HepG2 (cell line): ENCODE data around the gene VARS1. TPM values are rescaled to one million over a fixed set of nuclear protein-coding genes. Genes with fewer than 3 reads are reported as not detected.
A peak's percentile ranks its signal among the peaks of the same experiment; 100 is the strongest.

ENCODE experiments used
- AKAP8 ChIP-seq: sonication (generic); formaldehyde crosslinking; IDR thresholded peaks from 2 replicates; pipeline ENCODE4 v1.5.1; 2020; ENCODE audit warnings: mild to moderate bottlenecking, missing genetic modification reagents
- DMAP1 ChIP-seq: IDR thresholded peaks from 2 replicates; pipeline ENCODE4 v1.6.1; 2016
- GTF2F1 ChIP-seq: fragments of 150-350 bp; IDR thresholded peaks from 2 replicates; pipeline ENCODE4 v1.6.1; 2014; ENCODE audit warnings: low read length
- POGZ ChIP-seq: sonication (generic); formaldehyde crosslinking; IDR thresholded peaks from 2 replicates; pipeline ENCODE4 v1.4.0; 2020; ENCODE audit warnings: mild to moderate bottlenecking, missing genetic modification reagents
- POLR2G ChIP-seq: fragments of 200-400 bp; formaldehyde crosslinking; IDR thresholded peaks from 2 replicates; pipeline ENCODE4 v1.6.1; 2018; ENCODE audit warnings: mild to moderate bottlenecking, low read depth, low read length, moderate library complexity
- REPIN1 ChIP-seq: sonication (generic); formaldehyde crosslinking; IDR thresholded peaks from 2 replicates; pipeline ENCODE4 v1.8.0; 2022; ENCODE audit warnings: missing genetic modification reagents, low read depth, mild to moderate bottlenecking, borderline replicate concordance
- SP5 ChIP-seq: IDR thresholded peaks from 2 replicates; pipeline ENCODE4 v1.6.1; 2016; ENCODE audit warnings: low read depth, borderline replicate concordance
- SUZ12 ChIP-seq: fragments of 150-350 bp; IDR thresholded peaks from 2 replicates; pipeline ENCODE4 v1.6.1; 2014; ENCODE audit warnings: low read depth, low read length
- THYN1 ChIP-seq: sonication (generic); formaldehyde crosslinking; IDR thresholded peaks from 2 replicates; pipeline ENCODE4 v1.8.1; 2023; ENCODE audit warnings: low read depth, mild to moderate bottlenecking, moderate library complexity, missing genetic modification reagents, borderline replicate concordance
- ZNF253 ChIP-seq: sonication (generic); formaldehyde crosslinking; IDR thresholded peaks from 2 replicates; pipeline ENCODE4 v1.8.0; 2022; ENCODE audit warnings: mild to moderate bottlenecking, missing genetic modification reagents, borderline replicate concordance
- ZNF431 ChIP-seq: sonication (generic); formaldehyde crosslinking; IDR thresholded peaks from 2 replicates; pipeline ENCODE4 v1.9.0; 2022; ENCODE audit warnings: missing genetic modification reagents, low read depth, mild to moderate bottlenecking, borderline replicate concordance
- ZNF432 ChIP-seq: sonication (generic); formaldehyde crosslinking; IDR thresholded peaks from 2 replicates; pipeline ENCODE4 v1.5.0; 2020; ENCODE audit warnings: missing genetic modification reagents, mild to moderate bottlenecking, borderline replicate concordance
- ZNF556 ChIP-seq: sonication (generic); formaldehyde crosslinking; IDR thresholded peaks from 2 replicates; pipeline ENCODE4 v1.4.0; 2020; ENCODE audit warnings: mild to moderate bottlenecking, missing genetic modification reagents, borderline replicate concordance
- ZNF83 ChIP-seq: sonication (generic); formaldehyde crosslinking; IDR thresholded peaks from 2 replicates; pipeline ENCODE4 v1.4.0; 2020; ENCODE audit warnings: missing genetic modification reagents, mild to moderate bottlenecking, borderline replicate concordance
- ZSCAN21 ChIP-seq: sonication (generic); formaldehyde crosslinking; IDR thresholded peaks from 2 replicates; pipeline ENCODE4 v1.8.0; 2022; ENCODE audit warnings: mild to moderate bottlenecking, missing genetic modification reagents, moderate library complexity, borderline replicate concordance
- ZSCAN22 ChIP-seq: sonication (generic); formaldehyde crosslinking; IDR thresholded peaks from 2 replicates; pipeline ENCODE4 v1.4.0; 2020; ENCODE audit warnings: mild to moderate bottlenecking, missing genetic modification reagents
- polyA plus RNA-seq, 8 experiments: library from polyadenylated mRNA; depleted of rRNA in 3 of 8; stranded (reverse) in 7 of 8; unstranded in 1 of 8; fragments of >200 nt; fragmentation: Illumina TruSeq in 4 of 8; extraction: Trizol in 4 of 8; gene quantifications; 2 replicates each; pipeline versions ENCODE4 v1.2.1 to v1.2.3, GENCODE V29; 2011 to 2016; ENCODE audit warnings: low read depth in 4 of 8, missing spikeins in 1 of 8, mixed read lengths in 1 of 8; ENCODE audit not compliant: insufficient read depth in 1 of 8
- total RNA-seq, 5 experiments: library from RNA; depleted of rRNA; stranded (reverse); fragments of >200 nt; fragmentation: Illumina TruSeq; extraction: Trizol; gene quantifications; 2 replicates each; pipeline ENCODE4 v1.2.3, GENCODE V29; 2016; ENCODE audit warnings: low read depth in 1 of 5
- TF ChIP-seq, protein P1 (sequence below): fragments of 450-650 bp; IDR thresholded peaks from 2 replicates; pipeline ENCODE4 v1.6.1; 2017; ENCODE audit warnings: mild to moderate bottlenecking
- TF ChIP-seq, protein P2 (sequence below): sonication (generic); formaldehyde crosslinking; IDR thresholded peaks from 2 replicates; pipeline ENCODE4 v1.5.0; 2020; ENCODE audit warnings: mild to moderate bottlenecking, missing genetic modification reagents
- TF ChIP-seq, protein P3 (sequence below): sonication (generic); formaldehyde crosslinking; IDR thresholded peaks from 2 replicates; pipeline ENCODE4 v1.4.0; 2020; ENCODE audit warnings: mild to moderate bottlenecking, missing genetic modification reagents, borderline replicate concordance
- TF ChIP-seq, protein P4 (sequence below): sonication (generic); formaldehyde crosslinking; IDR thresholded peaks from 2 replicates; pipeline ENCODE4 v1.4.0; 2020; ENCODE audit warnings: missing genetic modification reagents, borderline replicate concordance

Gene VARS1
- total and polyA plus RNA-seq, 2 of the 13 experiments (the other 11 are each of a cell fraction or from before 2014, with no cell fraction given), result 14.7 to 56.1 TPM

DNA sequence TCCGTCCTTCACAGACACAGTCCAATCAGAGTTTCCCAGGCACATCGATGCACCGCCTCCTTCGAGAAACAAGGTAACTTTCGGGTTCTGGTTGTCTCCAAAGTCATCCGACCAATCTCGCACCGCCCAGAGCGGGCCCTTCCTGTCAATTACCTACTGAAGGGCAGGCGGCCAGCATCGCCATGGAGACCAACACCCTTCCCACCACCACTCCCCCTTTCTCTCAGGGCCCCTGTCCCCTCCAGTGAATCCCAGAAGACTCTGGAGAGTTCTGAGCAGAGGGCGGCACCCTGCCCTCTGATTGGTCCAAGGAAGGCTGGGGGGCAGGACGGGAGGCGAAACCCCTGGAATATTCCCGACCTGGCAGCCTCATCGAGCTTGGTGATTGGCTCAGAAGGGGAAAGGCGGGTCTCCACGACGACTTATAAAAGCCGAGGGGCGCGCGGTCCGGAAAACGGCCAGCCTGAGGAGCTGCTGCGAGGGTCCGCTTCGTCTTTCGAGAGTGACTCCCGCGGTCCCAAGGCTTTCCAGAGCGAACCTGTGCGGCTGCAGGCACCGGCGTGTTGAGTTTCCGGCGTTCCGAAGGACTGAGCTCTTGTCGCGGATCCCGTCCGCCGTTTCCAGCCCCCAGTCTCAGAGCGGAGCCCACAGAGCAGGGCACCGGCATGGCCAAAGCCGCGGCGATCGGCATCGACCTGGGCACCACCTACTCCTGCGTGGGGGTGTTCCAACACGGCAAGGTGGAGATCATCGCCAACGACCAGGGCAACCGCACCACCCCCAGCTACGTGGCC, 31.9 kb upstream of the VARS1 start, which contains the start of gene HSPA1B (continued):
- TF ChIP-seq, protein P1, sequence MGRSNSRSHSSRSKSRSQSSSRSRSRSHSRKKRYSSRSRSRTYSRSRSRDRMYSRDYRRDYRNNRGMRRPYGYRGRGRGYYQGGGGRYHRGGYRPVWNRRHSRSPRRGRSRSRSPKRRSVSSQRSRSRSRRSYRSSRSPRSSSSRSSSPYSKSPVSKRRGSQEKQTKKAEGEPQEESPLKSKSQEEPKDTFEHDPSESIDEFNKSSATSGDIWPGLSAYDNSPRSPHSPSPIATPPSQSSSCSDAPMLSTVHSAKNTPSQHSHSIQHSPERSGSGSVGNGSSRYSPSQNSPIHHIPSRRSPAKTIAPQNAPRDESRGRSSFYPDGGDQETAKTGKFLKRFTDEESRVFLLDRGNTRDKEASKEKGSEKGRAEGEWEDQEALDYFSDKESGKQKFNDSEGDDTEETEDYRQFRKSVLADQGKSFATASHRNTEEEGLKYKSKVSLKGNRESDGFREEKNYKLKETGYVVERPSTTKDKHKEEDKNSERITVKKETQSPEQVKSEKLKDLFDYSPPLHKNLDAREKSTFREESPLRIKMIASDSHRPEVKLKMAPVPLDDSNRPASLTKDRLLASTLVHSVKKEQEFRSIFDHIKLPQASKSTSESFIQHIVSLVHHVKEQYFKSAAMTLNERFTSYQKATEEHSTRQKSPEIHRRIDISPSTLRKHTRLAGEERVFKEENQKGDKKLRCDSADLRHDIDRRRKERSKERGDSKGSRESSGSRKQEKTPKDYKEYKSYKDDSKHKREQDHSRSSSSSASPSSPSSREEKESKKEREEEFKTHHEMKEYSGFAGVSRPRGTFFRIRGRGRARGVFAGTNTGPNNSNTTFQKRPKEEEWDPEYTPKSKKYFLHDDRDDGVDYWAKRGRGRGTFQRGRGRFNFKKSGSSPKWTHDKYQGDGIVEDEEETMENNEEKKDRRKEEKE, result no peak
- peak; percentile 79; the same call in 1 of the 2 replicates for TF ChIP-seq GTF2F1
- peak; percentile 81; the same call in 1 of the 2 replicates for TF ChIP-seq DMAP1 (CRISPR knock-in tag)
- no peak for TF ChIP-seq ZNF432 (CRISPR knock-in tag)
- TF ChIP-seq REPIN1 (CRISPR knock-in tag), result peak; percentile 59; the same call in 1 of the 2 replicates
- TF ChIP-seq, protein P2, sequence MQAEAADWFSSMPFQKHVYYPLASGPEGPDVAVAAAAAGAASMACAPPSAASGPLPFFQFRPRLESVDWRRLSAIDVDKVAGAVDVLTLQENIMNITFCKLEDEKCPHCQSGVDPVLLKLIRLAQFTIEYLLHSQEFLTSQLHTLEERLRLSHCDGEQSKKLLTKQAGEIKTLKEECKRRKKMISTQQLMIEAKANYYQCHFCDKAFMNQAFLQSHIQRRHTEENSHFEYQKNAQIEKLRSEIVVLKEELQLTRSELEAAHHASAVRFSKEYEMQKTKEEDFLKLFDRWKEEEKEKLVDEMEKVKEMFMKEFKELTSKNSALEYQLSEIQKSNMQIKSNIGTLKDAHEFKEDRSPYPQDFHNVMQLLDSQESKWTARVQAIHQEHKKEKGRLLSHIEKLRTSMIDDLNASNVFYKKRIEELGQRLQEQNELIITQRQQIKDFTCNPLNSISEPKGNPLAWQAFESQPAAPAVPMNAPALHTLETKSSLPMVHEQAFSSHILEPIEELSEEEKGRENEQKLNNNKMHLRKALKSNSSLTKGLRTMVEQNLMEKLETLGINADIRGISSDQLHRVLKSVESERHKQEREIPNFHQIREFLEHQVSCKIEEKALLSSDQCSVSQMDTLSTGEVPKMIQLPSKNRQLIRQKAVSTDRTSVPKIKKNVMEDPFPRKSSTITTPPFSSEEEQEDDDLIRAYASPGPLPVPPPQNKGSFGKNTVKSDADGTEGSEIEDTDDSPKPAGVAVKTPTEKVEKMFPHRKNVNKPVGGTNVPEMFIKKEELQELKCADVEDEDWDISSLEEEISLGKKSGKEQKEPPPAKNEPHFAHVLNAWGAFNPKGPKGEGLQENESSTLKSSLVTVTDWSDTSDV (CRISPR knock-in tag), result peak; percentile 84; the same call in 1 of the 2 replicates
- TF ChIP-seq POGZ, result 0 out of 2 replicates have a peak, but pooled peaks have one; percentile 77
- no peak for TF ChIP-seq SUZ12
- TF ChIP-seq, protein P3, sequence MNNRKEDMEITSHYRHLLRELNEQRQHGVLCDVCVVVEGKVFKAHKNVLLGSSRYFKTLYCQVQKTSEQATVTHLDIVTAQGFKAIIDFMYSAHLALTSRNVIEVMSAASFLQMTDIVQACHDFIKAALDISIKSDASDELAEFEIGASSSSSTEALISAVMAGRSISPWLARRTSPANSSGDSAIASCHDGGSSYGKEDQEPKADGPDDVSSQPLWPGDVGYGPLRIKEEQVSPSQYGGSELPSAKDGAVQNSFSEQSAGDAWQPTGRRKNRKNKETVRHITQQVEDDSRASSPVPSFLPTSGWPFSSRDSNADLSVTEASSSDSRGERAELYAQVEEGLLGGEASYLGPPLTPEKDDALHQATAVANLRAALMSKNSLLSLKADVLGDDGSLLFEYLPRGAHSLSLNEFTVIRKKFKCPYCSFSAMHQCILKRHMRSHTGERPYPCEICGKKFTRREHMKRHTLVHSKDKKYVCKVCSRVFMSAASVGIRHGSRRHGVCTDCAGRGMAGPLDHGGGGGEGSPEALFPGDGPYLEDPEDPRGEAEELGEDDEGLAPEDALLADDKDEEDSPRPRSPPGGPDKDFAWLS (CRISPR knock-in tag), result no peak
- TF ChIP-seq ZNF83 (CRISPR knock-in tag), result peak; percentile 56; the same call in 1 of the 2 replicates
- no peak for TF ChIP-seq ZSCAN22 (CRISPR knock-in tag)
- TF ChIP-seq ZNF556 (CRISPR knock-in tag), result peak; percentile 32; the same call in 1 of the 2 replicates
- TF ChIP-seq ZSCAN21 (CRISPR knock-in tag), result peak; percentile 85; the same call in 1 of the 2 replicates
- TF ChIP-seq, protein P4, sequence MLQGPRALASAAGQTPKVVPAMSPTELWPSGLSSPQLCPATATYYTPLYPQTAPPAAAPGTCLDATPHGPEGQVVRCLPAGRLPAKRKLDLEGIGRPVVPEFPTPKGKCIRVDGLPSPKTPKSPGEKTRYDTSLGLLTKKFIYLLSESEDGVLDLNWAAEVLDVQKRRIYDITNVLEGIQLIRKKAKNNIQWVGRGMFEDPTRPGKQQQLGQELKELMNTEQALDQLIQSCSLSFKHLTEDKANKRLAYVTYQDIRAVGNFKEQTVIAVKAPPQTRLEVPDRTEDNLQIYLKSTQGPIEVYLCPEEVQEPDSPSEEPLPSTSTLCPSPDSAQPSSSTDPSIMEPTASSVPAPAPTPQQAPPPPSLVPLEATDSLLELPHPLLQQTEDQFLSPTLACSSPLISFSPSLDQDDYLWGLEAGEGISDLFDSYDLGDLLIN, result peak; percentile 79; the same call in 1 of the 2 replicates
- peak; percentile 100 for TF ChIP-seq POLR2G
- TF ChIP-seq ZNF431 (CRISPR knock-in tag), result no peak; the same call in 1 of the 2 replicates
- TF ChIP-seq AKAP8 (CRISPR knock-in tag), result no peak
- no peak for TF ChIP-seq THYN1 (CRISPR knock-in tag)
- peak; percentile 38; the same call in 1 of the 2 replicates for TF ChIP-seq SP5
- no peak for TF ChIP-seq ZNF253 (CRISPR knock-in tag)
